Stomach (tissue), 9 donors: Measurements from ENCODE around the gene MARCKSL1. TPM values are rescaled to one million over a fixed set of nuclear protein-coding genes. Genes with fewer than 3 reads are reported as not detected.

Experiments used
- DNase-seq, 2 donors: peaks; one replicate each; pipeline versions ENCODE4 v3.0.0 to v3.0.0-alpha.2; 2013 to 2019
- H3K27ac ChIP-seq, 5 donors: fragments of 200-600 bp in 4 of 5; sonication (generic) in 4 of 5; one replicate each; pipeline ENCODE4 v1.5.1; 2013 to 2019; ENCODE audit warnings: mild to moderate bottlenecking in 1 of 5, moderate library complexity in 1 of 5
- H3K27me3 ChIP-seq, 3 donors: fragments of 200-600 bp; sonication (generic); one replicate each; pipeline ENCODE4 v1.5.1; 2017 to 2019; ENCODE audit warnings: mixed run types in 1 of 3
- H3K36me3 ChIP-seq, 4 donors: fragments of 200-600 bp; sonication (generic); 1 replicate in 3 of 4; 2 replicates in 1 of 4; pipeline ENCODE4 v1.5.1; 2016 to 2019
- H3K4me1 ChIP-seq, 4 donors: fragments of 200-600 bp; sonication (generic); one replicate each; pipeline ENCODE4 v1.5.1; 2016 to 2019
- H3K4me3 ChIP-seq, 4 donors: fragments of 200-600 bp; sonication (generic) in 3 of 4; one replicate each; pipeline ENCODE4 v1.5.1; 2016 to 2019; ENCODE audit warnings: mild to moderate bottlenecking in 1 of 4
- H3K9me3 ChIP-seq, 4 donors: fragments of 200-600 bp; sonication (generic); one replicate each; pipeline ENCODE4 v1.5.1; 2016 to 2019
- CTCF ChIP-seq, 7 experiments: fragments of 450-650 bp in 4 of 7; fragments of 200-600 bp in 3 of 7; sonication (generic) in 3 of 7; IDR thresholded peaks; one replicate each; pipeline ENCODE4 v1.5.1; 2016 to 2019; ENCODE audit warnings: antibody characterized with exemption in 7 of 7, control low read depth in 2 of 7, mild to moderate bottlenecking in 1 of 7
- EP300 ChIP-seq: sonication (generic); formaldehyde crosslinking; IDR thresholded peaks from one replicate; pipeline ENCODE4 v1.6.1; 2017; ENCODE audit warnings: antibody characterized with exemption
- POLR2A ChIP-seq, 4 donors: fragments of 450-650 bp; IDR thresholded peaks; one replicate each; pipeline ENCODE4 v1.6.1; 2016; ENCODE audit warnings: antibody characterized with exemption in 4 of 4, control low read depth in 2 of 4, mild to moderate bottlenecking in 1 of 4, moderate library complexity in 1 of 4
- POLR2AphosphoS5 ChIP-seq, 3 donors: sonication (generic); formaldehyde crosslinking; IDR thresholded peaks; one replicate each; pipeline ENCODE4 v1.6.1; 2016; ENCODE audit warnings: antibody characterized with exemption in 3 of 3
- WGBS, 5 donors: extraction: QIAGEN DNeasy Blood & Tissue Kit in 3 of 5; methylation state at CpG; one replicate each; pipeline versions ENCODE4 v1.1.5 to v1.1.7; 2013 to 2018; 5-methylcytosine and 5-hydroxymethylcytosine counted together
- intact Hi-C: fragments of 100-400 bp; cut with DNase I; formaldehyde crosslinking; loops from one replicate; pipeline ENCODE4 v1.15.1; 2023; ENCODE audit warnings: low total_unique reads
- polyA plus RNA-seq, 3 donors: library from polyadenylated mRNA; stranded (reverse); fragments of 200-250 nt; gene quantifications; one replicate each; pipeline ENCODE4 v1.2.3, GENCODE V29; 2013
- total RNA-seq, 5 donors: library from RNA; depleted of rRNA; stranded (reverse); fragments of >200 nt; gene quantifications; one replicate each; pipeline versions ENCODE4 v1.1.0 to v1.2.3, GENCODE V29; 2014 to 2016
- donor health status: healthy with polysubstance abuse.
- donor health status: Bipolar disorder and iron deficiency.
- donor health status: healthy.

The MARCKSL1 gene
- total and polyA plus RNA-seq, 8 donors = 7.6 to 100 (median 47.1) TPM

- Histone ChIP-seq H3K27ac (no peak overlapping the region), H3K36me3 (peaks cover 48 to 75% (median 69%) of the 10 kb centered on the region in 4 donors)
- WGBS, 5 donors = 88 to 91% (median 91%) methylated on average over 6 of the region's 6 CpGs
Observed at GRCh38 chr1:32365445-32365844, 29.4 kb upstream of the MARCKSL1 start.

GRCh38 chr1:32364836-32365235, 28.8 kb upstream of the MARCKSL1 start:
- Histone ChIP-seq H3K36me3 (peaks cover 46 to 69% (median 63%) of the 10 kb centered on the region in 4 donors), H3K4me3 (no peak overlapping the region), H3K27me3 (no peaks in the 10 kb centered on the region), H3K27ac (no peak overlapping the region), H3K9me3 (no peaks in the 10 kb centered on the region), H3K4me1 (peaks cover 14 to 21% (median 17%) of the 10 kb centered on the region in 4 donors)
- WGBS, 5 donors = 89 to 93% (median 92%) methylated on average over 5 of the region's 5 CpGs
- intact Hi-C loops = no loop called here
- TF ChIP-seq EP300 (no peak), POLR2A (IDR thresholded peaks at IDR 0.05) (no peak), CTCF (IDR thresholded peaks at IDR 0.05) (no peak), POLR2AphosphoS5 (IDR thresholded peaks at IDR 0.05) (no peak)
- no peak for DNase-seq

More at GRCh38 chr1:32365445-32365844, 29.4 kb upstream of the MARCKSL1 start:
- DNase-seq = no peak
- Histone ChIP-seq H3K27me3 (no peaks in the 10 kb centered on the region), H3K4me1 (peaks cover 14 to 21% (median 17%) of the 10 kb centered on the region in 4 donors), H3K4me3 (no peak overlapping the region), H3K9me3 (no peaks in the 10 kb centered on the region)
- TF ChIP-seq EP300 = no peak
- TF ChIP-seq POLR2AphosphoS5 (IDR thresholded peaks at IDR 0.05) = no peak
- TF ChIP-seq CTCF (IDR thresholded peaks at IDR 0.05) = no peak
- no peak for TF ChIP-seq POLR2A (IDR thresholded peaks at IDR 0.05)
- intact Hi-C loops = no loop called here

DNA sequence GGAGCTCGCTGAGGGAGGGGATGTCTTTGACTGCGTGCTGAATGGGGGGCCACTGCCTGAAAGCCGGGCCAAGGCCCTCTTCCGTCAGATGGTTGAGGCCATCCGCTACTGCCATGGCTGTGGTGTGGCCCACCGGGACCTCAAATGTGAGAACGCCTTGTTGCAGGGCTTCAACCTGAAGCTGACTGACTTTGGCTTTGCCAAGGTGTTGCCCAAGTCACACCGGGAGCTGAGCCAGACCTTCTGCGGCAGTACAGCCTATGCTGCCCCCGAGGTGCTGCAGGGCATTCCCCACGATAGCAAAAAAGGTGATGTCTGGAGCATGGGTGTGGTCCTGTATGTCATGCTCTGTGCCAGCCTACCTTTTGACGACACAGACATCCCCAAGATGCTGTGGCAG, 27.7 kb upstream of the MARCKSL1 start:
- peaks cover 36 to 58% (median 51%) of the 10 kb centered on the region in 4 donors for H3K36me3 ChIP-seq
- WGBS, 5 donors = 82 to 88% (median 83%) methylated on average over 9 to 12 of the region's 12 CpGs

DNA sequence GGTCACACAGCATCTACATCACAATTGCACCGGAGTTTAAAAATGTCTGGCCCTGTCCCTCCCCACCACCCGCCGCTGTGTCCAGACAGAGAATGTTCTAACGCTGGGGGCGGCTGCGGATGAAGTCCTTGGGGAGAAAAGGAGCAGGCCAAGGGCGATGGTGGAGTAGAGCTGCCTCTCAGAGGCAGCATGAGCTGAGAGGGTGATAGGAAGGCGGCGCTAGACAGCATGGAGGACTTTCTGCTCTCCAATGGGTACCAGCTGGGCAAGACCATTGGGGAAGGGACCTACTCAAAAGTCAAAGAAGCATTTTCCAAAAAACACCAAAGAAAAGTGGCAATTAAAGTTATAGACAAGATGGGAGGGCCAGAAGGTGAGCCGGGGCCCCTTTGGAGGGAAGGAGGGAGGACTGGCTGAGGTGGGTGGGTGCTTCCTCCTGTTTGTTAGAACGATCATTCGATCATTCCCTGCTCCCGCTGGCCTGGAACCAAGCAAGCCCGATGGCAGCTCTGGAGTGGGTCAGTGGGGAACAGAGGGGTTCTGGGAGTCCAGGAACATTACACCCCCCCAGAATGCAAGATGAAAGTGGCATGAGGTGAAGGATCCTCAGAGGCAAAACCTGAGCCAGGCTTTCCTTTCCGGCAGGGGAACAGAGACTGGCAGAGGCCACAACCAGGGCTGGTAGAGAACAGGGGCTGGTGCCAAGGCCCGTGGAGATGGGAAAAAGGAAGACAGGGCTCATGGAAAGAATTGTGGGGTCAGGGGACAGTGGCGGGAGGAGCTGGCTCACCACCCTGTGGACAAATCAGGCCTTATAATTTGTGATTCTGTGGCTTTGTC, 26.7 kb upstream of the MARCKSL1 start, which contains the start of the genes FAM229A and TSSK3:
TSS of gene FAM229A (minus strand) at position 12 of the 840 bp plus-strand sequence. CDS start 394 bp downstream, outside the sequence.
TSS of gene TSSK3 (plus strand) at position 66 of the 840 bp plus-strand sequence. CDS start at position 229, 163 bp downstream.
- Histone ChIP-seq H3K27me3 (no peaks in the 10 kb centered on the region), H3K4me3 (peak within 1 kb of the TSS; percentile 40 to 58 (median 44)), H3K4me1 (peaks cover 14 to 26% (median 21%) of the 10 kb centered on the region in 4 donors), H3K27ac (peak within 1 kb of the TSS; percentile 3 to 73 (median 21)), H3K9me3 (no peaks in the 10 kb centered on the region), H3K36me3 (peaks cover 26 to 48% (median 41%) of the 10 kb centered on the region in 4 donors)
- intact Hi-C loops = no loop called here
- no peak for DNase-seq
- WGBS, 5 donors = 68 to 74% (median 70%) methylated on average over 17 of the region's 17 CpGs
- TF ChIP-seq EP300 = no peak
- no peak for TF ChIP-seq CTCF (IDR thresholded peaks at IDR 0.05)
- TF ChIP-seq POLR2AphosphoS5 (IDR thresholded peaks at IDR 0.05) = no peak
- TF ChIP-seq POLR2A (IDR thresholded peaks at IDR 0.05) = no peak

More for the DNA sequence above, 27.7 kb upstream of the MARCKSL1 start:
- intact Hi-C loops = no loop called here
- no peak for DNase-seq
- Histone ChIP-seq H3K27me3 (no peaks in the 10 kb centered on the region), H3K27ac (no peak overlapping the region), H3K4me1 (peaks cover 14 to 21% (median 17%) of the 10 kb centered on the region in 4 donors), H3K9me3 (no peaks in the 10 kb centered on the region), H3K4me3 (no peak overlapping the region)
- TF ChIP-seq POLR2A (IDR thresholded peaks at IDR 0.05) = no peak
- TF ChIP-seq CTCF (IDR thresholded peaks at IDR 0.05) = no peak
- TF ChIP-seq POLR2AphosphoS5 (IDR thresholded peaks at IDR 0.05) = no peak
- TF ChIP-seq EP300 = no peak
